H9 (cell line): Measurements from ENCODE around the gene CEMIP. TPM values are rescaled to one million over a fixed set of nuclear protein-coding genes. Genes with fewer than 3 reads are reported as not detected.

ENCODE experiments used
- DNase-seq: peaks from one replicate; pipeline ENCODE4 v3.0.0-alpha.2; 2017
- H2AFZ ChIP-seq: one replicate; pipeline ENCODE4 v1.6.1; 2013; ENCODE audit warnings: mild to moderate bottlenecking, low read length, control low read depth, moderate library complexity
- H2AK5ac ChIP-seq: 2 replicates; pipeline ENCODE4 v1.6.1; 2013; ENCODE audit warnings: low read length, control low read depth, mixed read lengths; ENCODE audit not compliant: insufficient read length
- H2BK120ac ChIP-seq: one replicate; pipeline ENCODE4 v1.6.1; 2013; ENCODE audit warnings: low read depth, mild to moderate bottlenecking, low read length, control low read depth, inconsistent platforms; ENCODE audit not compliant: poor library complexity, severe bottlenecking
- H2BK12ac ChIP-seq: 2 replicates; pipeline ENCODE4 v1.6.1; 2013; ENCODE audit warnings: low read length, control low read depth, mixed read lengths, low read depth; ENCODE audit not compliant: insufficient read length
- H2BK15ac ChIP-seq: 2 replicates; pipeline ENCODE4 v1.6.1; 2013; ENCODE audit warnings: low read depth, low read length, control low read depth
- H2BK20ac ChIP-seq: one replicate; pipeline ENCODE4 v1.6.1; 2013; ENCODE audit warnings: low read depth, mild to moderate bottlenecking, low read length, control low read depth, inconsistent platforms; ENCODE audit not compliant: poor library complexity, severe bottlenecking
- H2BK5ac ChIP-seq: 2 replicates; pipeline ENCODE4 v1.6.1; 2013; ENCODE audit warnings: low read length, control low read depth, mixed read lengths; ENCODE audit not compliant: insufficient read length
- H3K14ac ChIP-seq: 2 replicates; pipeline ENCODE4 v1.6.1; 2013; ENCODE audit warnings: low read length, control low read depth; ENCODE audit not compliant: insufficient read depth
- H3K18ac ChIP-seq: 2 replicates; pipeline ENCODE4 v1.6.1; 2013; ENCODE audit warnings: low read depth, mild to moderate bottlenecking, mixed read lengths, low read length, control low read depth; ENCODE audit not compliant: insufficient read length
- H3K23ac ChIP-seq: 2 replicates; pipeline ENCODE4 v1.6.1; 2013; ENCODE audit warnings: low read length, control low read depth, mixed read lengths, low read depth; ENCODE audit not compliant: insufficient read length
- H3K23me2 ChIP-seq: 2 replicates; pipeline ENCODE4 v1.6.1; 2013; ENCODE audit warnings: low read depth, mild to moderate bottlenecking, mixed read lengths, low read length, control low read depth; ENCODE audit not compliant: insufficient read length, poor library complexity, severe bottlenecking
- H3K27ac ChIP-seq: 2 replicates; pipeline ENCODE4 v1.5.1; 2013; ENCODE audit warnings: low read length, control low read depth, mixed read lengths, low read depth; ENCODE audit not compliant: insufficient read length
- H3K27me3 ChIP-seq: 2 replicates; pipeline ENCODE4 v1.6.1; 2013; ENCODE audit warnings: low read length, control low read depth, inconsistent platforms; ENCODE audit not compliant: insufficient read depth
- H3K4ac ChIP-seq: 2 replicates; pipeline ENCODE4 v1.6.1; 2013; ENCODE audit warnings: low read depth, mild to moderate bottlenecking, control low read depth, inconsistent platforms, low read length, moderate library complexity
- H3K4me1 ChIP-seq: 2 replicates; pipeline ENCODE4 v1.6.1; 2013; ENCODE audit warnings: low read length, control low read depth, inconsistent platforms; ENCODE audit not compliant: insufficient read depth
- H3K4me2 ChIP-seq: 2 replicates; pipeline ENCODE4 v1.6.1; 2013; ENCODE audit warnings: low read length, control low read depth, mixed read lengths; ENCODE audit not compliant: insufficient read length, insufficient read depth
- H3K56ac ChIP-seq: 2 replicates; pipeline ENCODE4 v1.6.1; 2013; ENCODE audit warnings: low read depth, mild to moderate bottlenecking, mixed read lengths, low read length, control low read depth; ENCODE audit not compliant: insufficient read length
- H3K79me1 ChIP-seq: 2 replicates; pipeline ENCODE4 v1.6.1; 2013; ENCODE audit warnings: low read depth, mild to moderate bottlenecking, moderate library complexity, low read length, control low read depth, inconsistent platforms; ENCODE audit not compliant: insufficient read depth, poor library complexity, severe bottlenecking
- H3K79me2 ChIP-seq: 2 replicates; pipeline ENCODE4 v1.6.1; 2013; ENCODE audit warnings: low read length, control low read depth, inconsistent platforms; ENCODE audit not compliant: insufficient read depth
- H3K9ac ChIP-seq: 2 replicates; pipeline ENCODE4 v1.6.1; 2013; ENCODE audit warnings: low read length, control low read depth, mixed read lengths; ENCODE audit not compliant: insufficient read length; ENCODE audit errors: extremely low read depth
- H3K9me3 ChIP-seq: one replicate; pipeline ENCODE4 v1.6.1; 2013; ENCODE audit warnings: low read depth, low read length, inconsistent platforms; ENCODE audit not compliant: control insufficient read depth
- H3T11ph ChIP-seq: one replicate; pipeline ENCODE4 v1.6.1; 2013; ENCODE audit warnings: mild to moderate bottlenecking, low read length, control low read depth, inconsistent platforms
- H4K20me1 ChIP-seq: one replicate; pipeline ENCODE4 v1.6.1; 2013; ENCODE audit not compliant: control insufficient read depth, insufficient read length, insufficient read depth
- H4K5ac ChIP-seq: 2 replicates; pipeline ENCODE4 v1.6.1; 2013; ENCODE audit warnings: low read depth, mild to moderate bottlenecking, mixed read lengths, low read length, control low read depth; ENCODE audit not compliant: insufficient read length
- H4K8ac ChIP-seq: replicated peaks from 2 replicates; pipeline ENCODE4 v1.6.1; 2013; ENCODE audit warnings: low read length, control low read depth, mixed read lengths, low read depth; ENCODE audit not compliant: insufficient read length
- H4K91ac ChIP-seq: 2 replicates; pipeline ENCODE4 v1.6.1; 2013; ENCODE audit warnings: low read depth, mild to moderate bottlenecking, moderate library complexity, mixed read lengths, low read length, control low read depth; ENCODE audit not compliant: insufficient read length
- H3K27ac Mint-ChIP-seq, 3 experiments: 2 replicates in 2 of 3; 3 replicates in 1 of 3; pipeline ENCODE4 v1.8.0; 2020 to 2021; ENCODE audit warnings: mixed read lengths in 3 of 3, mild to moderate bottlenecking in 1 of 3, moderate library complexity in 1 of 3
- H3K27me3 Mint-ChIP-seq: 2 replicates; pipeline ENCODE4 v1.8.0; 2021; ENCODE audit warnings: low read depth, mild to moderate bottlenecking, moderate library complexity, mixed read lengths
- H3K36me3 Mint-ChIP-seq, 3 experiments: 2 replicates in 2 of 3; 3 replicates in 1 of 3; pipeline ENCODE4 v1.8.0; 2020 to 2021; ENCODE audit warnings: low read depth in 3 of 3, mixed read lengths in 3 of 3; ENCODE audit not compliant: insufficient read depth in 1 of 3
- H3K4me1 Mint-ChIP-seq, 2 experiments: 2 replicates each; pipeline ENCODE4 v1.8.0; 2020; ENCODE audit warnings: mixed read lengths in 2 of 2
- H3K4me3 Mint-ChIP-seq, 2 experiments: 2 replicates in 1 of 2; 3 replicates in 1 of 2; pipeline ENCODE4 v1.8.0; 2020 to 2021; ENCODE audit warnings: mild to moderate bottlenecking in 2 of 2, mixed read lengths in 2 of 2, moderate library complexity in 1 of 2
- H3K9me3 Mint-ChIP-seq, 2 experiments: 2 replicates in 1 of 2; 3 replicates in 1 of 2; pipeline ENCODE4 v1.8.0; 2020; ENCODE audit warnings: mild to moderate bottlenecking in 2 of 2, mixed read lengths in 2 of 2, moderate library complexity in 1 of 2
- CTCF ChIP-seq: fragments of 200-600 bp; sonication (generic); conservative IDR thresholded peaks from 3 replicates; pipeline ENCODE4 v1.8.0; 2021; ENCODE audit warnings: antibody characterized with exemption, mild to moderate bottlenecking
- WGBS: extraction: QIAGEN DNeasy Blood & Tissue Kit; methylation state at CpG from one replicate; pipeline ENCODE4 v1.1.7; 2013; ENCODE audit warnings: missing lambda C conversion rate, low lambda C conversion rate, mixed read lengths; ENCODE audit not compliant: insufficient read length; ENCODE audit errors: extremely low coverage; 5-methylcytosine and 5-hydroxymethylcytosine counted together
- total RNA-seq: library from RNA; stranded (reverse); gene quantifications from 2 replicates; pipeline ENCODE4 v1.2.1, GENCODE V29; 2021

The CEMIP gene
- total RNA-seq, 1 experiment from 2014 or later = 0.09 TPM

- no peak for TF ChIP-seq CTCF
- Histone ChIP-seq H4K8ac (no peak overlapping the region), H4K20me1 (no peaks in the 10 kb centered on the region), H3K14ac (no peak overlapping the region), H2BK5ac (no peak overlapping the region), H2BK20ac (no peak overlapping the region), H3K9me3 (no peaks in the 10 kb centered on the region), H2BK15ac (no peak overlapping the region), H3K56ac (no peak overlapping the region), H2BK12ac (no peak overlapping the region), H4K5ac (no peak overlapping the region), H3K27me3 (no peaks in the 10 kb centered on the region), H3K79me1 (no peaks in the 10 kb centered on the region), H3K9ac (no peak overlapping the region), H3K18ac (no peak overlapping the region), H2AK5ac (no peak overlapping the region), H2BK120ac (no peak overlapping the region), H3K4ac (no peak overlapping the region), H3K4me2 (no peak overlapping the region), H4K91ac (no peak overlapping the region), H3K27ac (no peak overlapping the region), H3K23ac (no peak overlapping the region), H3K23me2 (no peaks in the 10 kb centered on the region), H3K79me2 (no peaks in the 10 kb centered on the region), H3K4me1 (peaks cover 3% of the 10 kb centered on the region; the same call in 1 of the 2 replicates), H3T11ph (no peak overlapping the region), H2AFZ (no peak overlapping the region)
- H3K4me3 Mint-ChIP-seq = no peak overlapping the region
- DNase-seq = no peak
- peak overlapping the region in 1 of 3 experiments; percentile 55; a peak in 1 of 7 replicates for H3K27ac Mint-ChIP-seq
- no peaks in the 10 kb centered on the region for H3K9me3 Mint-ChIP-seq
- no peaks in the 10 kb centered on the region; a peak in 2 of 7 replicates for H3K36me3 Mint-ChIP-seq
- peaks cover 13 to 18% of the 10 kb centered on the region in 2 experiments for H3K4me1 Mint-ChIP-seq
- no peaks in the 10 kb centered on the region; the same call in 1 of the 2 replicates for H3K27me3 Mint-ChIP-seq
- WGBS = no CpG with 5 or more reads among the region's 7 CpGs
Observed at GRCh38 chr15:80873366-80873952, 94.3 kb downstream of the CEMIP start.
